Inferior parietal cortex (tissue), 1 donor: Measurements from ENCODE around the gene CPPED1.

ENCODE experiments used
- DNase-seq: peaks from one replicate; pipeline ENCODE4 v3.0.0-alpha.2; 2016; ENCODE audit errors: extremely low spot score

The CPPED1 gene

GRCh38 chr16:12681653-12682052 lies 122.0 kb downstream of the CPPED1 start:
- no peak for DNase-seq

- DNase-seq = no peak
Observed at GRCh38 chr16:12680531-12680930, 123.2 kb downstream of the CPPED1 start.

- DNase-seq = no peak
Observed at GRCh38 chr16:12679660-12680272, 123.9 kb downstream of the CPPED1 start.

- DNase-seq = no peak
Observed at GRCh38 chr16:12678983-12679382, 124.7 kb downstream of the CPPED1 start.

- no peak for DNase-seq
Observed at GRCh38 chr16:12677502-12677901, 126.2 kb downstream of the CPPED1 start.

- DNase-seq = no peak
Observed at GRCh38 chr16:12675852-12676251, 127.8 kb downstream of the CPPED1 start.

- no peak for DNase-seq
Observed at GRCh38 chr16:12675046-12675445, 128.6 kb downstream of the CPPED1 start.

- DNase-seq = no peak
Observed at GRCh38 chr16:12674524-12674923, 129.2 kb downstream of the CPPED1 start.

GRCh38 chr16:12674071-12674470 lies 129.6 kb downstream of the CPPED1 start:
- DNase-seq = no peak

- DNase-seq = no peak
Observed at GRCh38 chr16:12673466-12673865, 130.2 kb downstream of the CPPED1 start.

GRCh38 chr16:12672986-12673385 lies 130.7 kb downstream of the CPPED1 start:
- no peak for DNase-seq

GRCh38 chr16:12669908-12670307 lies 133.8 kb downstream of the CPPED1 start:
- no peak for DNase-seq

- no peak for DNase-seq
Observed at GRCh38 chr16:12667909-12668308, 135.8 kb downstream of the CPPED1 start.

GRCh38 chr16:12664164-12664733 lies 139.4 kb downstream of the CPPED1 start:
- no peak for DNase-seq

- no peak for DNase-seq
Observed at GRCh38 chr16:12661656-12662172, 142.0 kb downstream of the CPPED1 start.

GRCh38 chr16:12659871-12660270 lies 143.8 kb downstream of the CPPED1 start:
- DNase-seq = no peak

GRCh38 chr16:12658506-12658905 lies 145.2 kb downstream of the CPPED1 start:
- no peak for DNase-seq

GRCh38 chr16:12655537-12655936 lies 148.2 kb downstream of the CPPED1 start:
- DNase-seq = no peak

GRCh38 chr16:12653820-12654392 lies 149.8 kb downstream of the CPPED1 start:
- DNase-seq = no peak

- DNase-seq = no peak
Observed at GRCh38 chr16:12652924-12653323, 150.8 kb downstream of the CPPED1 start.

GRCh38 chr16:12651765-12652512 lies 151.7 kb downstream of the CPPED1 start:
- DNase-seq = no peak

GRCh38 chr16:12649356-12649755 lies 154.3 kb downstream of the CPPED1 start:
- no peak for DNase-seq
